SK-N-SH treated with all-trans-retinoic acid at 6 μM for 48 hours (cell line): Measurements from ENCODE around the gene PRDM10.

ENCODE experiments used
- ATAC-seq: fragments of 200-7000 bp; cut with Tn5 transposase; 3 replicates; pipeline ENCODE4 v1.9.1; 2020; ENCODE audit warnings: mild to moderate bottlenecking, moderate library complexity
- ARNTL ChIP-seq: fragments of 450-650 bp; formaldehyde crosslinking; IDR thresholded peaks from 2 replicates; pipeline ENCODE4 v1.5.0; 2020; ENCODE audit warnings: low read depth, mild to moderate bottlenecking, moderate library complexity, borderline replicate concordance
- BACH2 ChIP-seq: fragments of 250-450 bp; sonication (Bioruptor Pico); IDR thresholded peaks from 2 replicates; pipeline ENCODE4 v1.9.0; 2021; ENCODE audit warnings: mild to moderate bottlenecking, borderline replicate concordance
- CSDC2 ChIP-seq: fragments of 250-450 bp; sonication (Bioruptor Pico); IDR thresholded peaks from 2 replicates; pipeline ENCODE4 v1.5.0; 2020; ENCODE audit warnings: mild to moderate bottlenecking, moderate library complexity
- ESRRG ChIP-seq: fragments of 250-450 bp; sonication (Bioruptor Pico); IDR thresholded peaks from 2 replicates; pipeline ENCODE4 v1.6.1; 2021; ENCODE audit warnings: mild to moderate bottlenecking
- GLIS3 ChIP-seq: fragments of 250-450 bp; sonication (Bioruptor Pico); IDR thresholded peaks from 2 replicates; pipeline ENCODE4 v1.5.0; 2020; ENCODE audit warnings: mild to moderate bottlenecking, moderate library complexity
- ISL1 ChIP-seq: fragments of 250-450 bp; sonication (Bioruptor Pico); IDR thresholded peaks from 2 replicates; pipeline ENCODE4 v2.1.2; 2022; ENCODE audit warnings: mild to moderate bottlenecking, moderate library complexity
- OSR1 ChIP-seq: fragments of 250-450 bp; sonication (Bioruptor Pico); IDR thresholded peaks from 2 replicates; pipeline ENCODE4 v1.8.0; 2022; ENCODE audit warnings: moderate library complexity, mild to moderate bottlenecking, inconsistent platforms
- PPARA ChIP-seq: fragments of 250-450 bp; sonication (Bioruptor Pico); IDR thresholded peaks from 2 replicates; pipeline ENCODE4 v1.5.0; 2020; ENCODE audit warnings: mild to moderate bottlenecking, borderline replicate concordance
- RARB ChIP-seq: fragments of 250-450 bp; sonication (Bioruptor Pico); IDR thresholded peaks from 2 replicates; pipeline ENCODE4 v1.8.0; 2021; ENCODE audit warnings: mild to moderate bottlenecking, moderate library complexity
- TCF4 ChIP-seq: fragments of 250-450 bp; sonication (Bioruptor Pico); IDR thresholded peaks from 2 replicates; pipeline ENCODE4 v1.8.0; 2021; ENCODE audit warnings: mild to moderate bottlenecking, moderate library complexity, borderline replicate concordance
- TOX ChIP-seq: fragments of 250-450 bp; sonication (Bioruptor Pico); IDR thresholded peaks from 2 replicates; pipeline ENCODE4 v1.8.0; 2021; ENCODE audit warnings: mild to moderate bottlenecking, moderate library complexity, borderline replicate concordance
- ZC3H10 ChIP-seq: fragments of 250-450 bp; sonication (Bioruptor Pico); IDR thresholded peaks from 2 replicates; pipeline ENCODE4 v1.5.1; 2021; ENCODE audit warnings: mild to moderate bottlenecking, moderate library complexity
- ZFP3 ChIP-seq: fragments of 250-450 bp; sonication (Bioruptor Pico); IDR thresholded peaks from 2 replicates; pipeline ENCODE4 v1.5.0; 2020; ENCODE audit warnings: mild to moderate bottlenecking, moderate library complexity
- ZFP30 ChIP-seq: fragments of 450-650 bp; formaldehyde crosslinking; IDR thresholded peaks from 2 replicates; pipeline ENCODE4 v1.5.0; 2022; ENCODE audit warnings: mild to moderate bottlenecking, moderate library complexity
- ZNF565 ChIP-seq: fragments of 450-650 bp; formaldehyde crosslinking; conservative IDR thresholded peaks from 2 replicates; pipeline ENCODE4 v1.5.0; 2020; ENCODE audit warnings: low read depth, mild to moderate bottlenecking, moderate library complexity
- ZNF70 ChIP-seq: fragments of 450-650 bp; formaldehyde crosslinking; IDR thresholded peaks from 2 replicates; pipeline ENCODE4 v1.5.0; 2020; ENCODE audit warnings: mild to moderate bottlenecking, moderate library complexity
- ZNF8 ChIP-seq: fragments of 450-650 bp; formaldehyde crosslinking; IDR thresholded peaks from 2 replicates; pipeline ENCODE4 v1.5.0; 2020; ENCODE audit warnings: mild to moderate bottlenecking, moderate library complexity
- TF ChIP-seq, protein P1 (sequence below): fragments of 250-450 bp; sonication (Bioruptor Pico); IDR thresholded peaks from 2 replicates; pipeline ENCODE4 v1.5.1; 2020; ENCODE audit warnings: low read depth, mild to moderate bottlenecking, moderate library complexity
- TF ChIP-seq, protein P2 (sequence below): fragments of 250-450 bp; sonication (Bioruptor Pico); IDR thresholded peaks from 2 replicates; pipeline ENCODE4 v1.8.0; 2020; ENCODE audit warnings: mild to moderate bottlenecking, moderate library complexity, borderline replicate concordance
- TF ChIP-seq, protein P3 (sequence below): fragments of 250-450 bp; sonication (Bioruptor Pico); IDR thresholded peaks from 2 replicates; pipeline ENCODE4 v1.5.0; 2020; ENCODE audit warnings: mild to moderate bottlenecking, moderate library complexity
- TF ChIP-seq, protein P4 (sequence below): fragments of 250-450 bp; sonication (Bioruptor Pico); IDR thresholded peaks from 2 replicates; pipeline ENCODE4 v1.5.1; 2021; ENCODE audit warnings: mild to moderate bottlenecking, moderate library complexity

Gene PRDM10

DNA sequence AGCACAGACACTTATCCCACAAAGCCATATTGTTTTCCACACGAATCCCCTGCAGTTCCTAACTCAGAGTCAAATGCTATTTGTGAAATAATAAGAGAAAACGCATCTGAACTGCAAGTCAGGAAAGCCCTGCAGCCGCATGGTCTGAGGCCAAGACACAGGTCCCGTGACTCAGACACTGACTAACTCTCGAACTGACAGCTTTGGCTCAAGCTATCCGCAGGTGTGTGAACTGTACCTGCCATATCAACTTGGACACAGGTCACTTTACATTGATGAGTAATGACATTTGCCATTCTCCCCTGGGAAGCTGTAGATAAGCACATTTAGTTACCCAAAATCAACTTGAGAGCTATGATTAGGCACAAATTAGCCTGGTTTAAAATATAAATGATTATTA is 72.3 kb downstream of the PRDM10 start:
- ATAC-seq = no peak

DNA sequence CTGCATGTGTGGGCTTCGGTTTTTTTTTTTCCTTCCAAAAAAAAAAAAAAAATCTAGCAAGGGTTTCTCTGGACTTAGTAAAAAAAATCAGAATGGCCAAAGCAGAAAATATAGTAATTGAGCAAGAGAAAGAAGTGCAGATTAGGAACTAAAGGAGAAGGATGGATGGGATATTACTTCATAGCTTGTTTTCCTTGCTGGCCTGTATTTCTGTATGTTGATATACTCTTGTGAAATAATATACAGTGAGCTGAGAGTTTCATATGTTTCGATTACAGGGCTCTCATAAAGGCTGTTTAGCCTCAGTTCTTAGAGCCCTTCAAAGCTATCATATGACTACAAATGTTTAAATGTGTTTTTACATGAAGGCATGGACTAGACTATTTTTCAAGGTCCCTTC is 72.9 kb downstream of the PRDM10 start:
- TF ChIP-seq ZC3H10 = no peak
- TF ChIP-seq, protein P1, sequence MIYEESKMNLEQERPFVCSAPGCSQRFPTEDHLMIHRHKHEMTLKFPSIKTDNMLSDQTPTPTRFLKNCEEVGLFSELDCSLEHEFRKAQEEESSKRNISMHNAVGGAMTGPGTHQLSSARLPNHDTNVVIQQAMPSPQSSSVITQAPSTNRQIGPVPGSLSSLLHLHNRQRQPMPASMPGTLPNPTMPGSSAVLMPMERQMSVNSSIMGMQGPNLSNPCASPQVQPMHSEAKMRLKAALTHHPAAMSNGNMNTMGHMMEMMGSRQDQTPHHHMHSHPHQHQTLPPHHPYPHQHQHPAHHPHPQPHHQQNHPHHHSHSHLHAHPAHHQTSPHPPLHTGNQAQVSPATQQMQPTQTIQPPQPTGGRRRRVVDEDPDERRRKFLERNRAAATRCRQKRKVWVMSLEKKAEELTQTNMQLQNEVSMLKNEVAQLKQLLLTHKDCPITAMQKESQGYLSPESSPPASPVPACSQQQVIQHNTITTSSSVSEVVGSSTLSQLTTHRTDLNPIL (CRISPR knock-in tag) = no peak
- TF ChIP-seq OSR1 (CRISPR knock-in tag) = no peak
- no peak for TF ChIP-seq RARB (CRISPR knock-in tag)
- TF ChIP-seq ESRRG (CRISPR knock-in tag) = no peak
- TF ChIP-seq, protein P2, sequence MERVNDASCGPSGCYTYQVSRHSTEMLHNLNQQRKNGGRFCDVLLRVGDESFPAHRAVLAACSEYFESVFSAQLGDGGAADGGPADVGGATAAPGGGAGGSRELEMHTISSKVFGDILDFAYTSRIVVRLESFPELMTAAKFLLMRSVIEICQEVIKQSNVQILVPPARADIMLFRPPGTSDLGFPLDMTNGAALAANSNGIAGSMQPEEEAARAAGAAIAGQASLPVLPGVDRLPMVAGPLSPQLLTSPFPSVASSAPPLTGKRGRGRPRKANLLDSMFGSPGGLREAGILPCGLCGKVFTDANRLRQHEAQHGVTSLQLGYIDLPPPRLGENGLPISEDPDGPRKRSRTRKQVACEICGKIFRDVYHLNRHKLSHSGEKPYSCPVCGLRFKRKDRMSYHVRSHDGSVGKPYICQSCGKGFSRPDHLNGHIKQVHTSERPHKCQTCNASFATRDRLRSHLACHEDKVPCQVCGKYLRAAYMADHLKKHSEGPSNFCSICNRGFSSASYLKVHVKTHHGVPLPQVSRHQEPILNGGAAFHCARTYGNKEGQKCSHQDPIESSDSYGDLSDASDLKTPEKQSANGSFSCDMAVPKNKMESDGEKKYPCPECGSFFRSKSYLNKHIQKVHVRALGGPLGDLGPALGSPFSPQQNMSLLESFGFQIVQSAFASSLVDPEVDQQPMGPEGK (CRISPR knock-in tag) = no peak
- no peak for TF ChIP-seq ZFP3 (CRISPR knock-in tag)
- TF ChIP-seq TCF4 (CRISPR knock-in tag) = no peak
- no peak for TF ChIP-seq PPARA (CRISPR knock-in tag)
- TF ChIP-seq ZNF70 = no peak
- TF ChIP-seq CSDC2 (CRISPR knock-in tag) = no peak
- no peak for TF ChIP-seq ISL1 (CRISPR knock-in tag)
- TF ChIP-seq ZNF8 = no peak
- no peak for TF ChIP-seq BACH2 (CRISPR knock-in tag)
- no peak for TF ChIP-seq ZFP30 (CRISPR knock-in tag)
- TF ChIP-seq ZNF565 (CRISPR knock-in tag) = no peak
- no peak for ATAC-seq

More for the DNA sequence above, 72.3 kb downstream of the PRDM10 start:
- TF ChIP-seq ZC3H10 = no peak
- no peak for TF ChIP-seq ZFP3 (CRISPR knock-in tag)
- TF ChIP-seq ISL1 (CRISPR knock-in tag) = no peak
- no peak for TF ChIP-seq RARB (CRISPR knock-in tag)
- TF ChIP-seq ARNTL = no peak
- TF ChIP-seq, protein P1 (CRISPR knock-in tag) = no peak
- no peak for TF ChIP-seq ESRRG (CRISPR knock-in tag)
- TF ChIP-seq OSR1 (CRISPR knock-in tag) = no peak
- no peak for TF ChIP-seq ZNF565 (CRISPR knock-in tag)
- TF ChIP-seq, protein P3, sequence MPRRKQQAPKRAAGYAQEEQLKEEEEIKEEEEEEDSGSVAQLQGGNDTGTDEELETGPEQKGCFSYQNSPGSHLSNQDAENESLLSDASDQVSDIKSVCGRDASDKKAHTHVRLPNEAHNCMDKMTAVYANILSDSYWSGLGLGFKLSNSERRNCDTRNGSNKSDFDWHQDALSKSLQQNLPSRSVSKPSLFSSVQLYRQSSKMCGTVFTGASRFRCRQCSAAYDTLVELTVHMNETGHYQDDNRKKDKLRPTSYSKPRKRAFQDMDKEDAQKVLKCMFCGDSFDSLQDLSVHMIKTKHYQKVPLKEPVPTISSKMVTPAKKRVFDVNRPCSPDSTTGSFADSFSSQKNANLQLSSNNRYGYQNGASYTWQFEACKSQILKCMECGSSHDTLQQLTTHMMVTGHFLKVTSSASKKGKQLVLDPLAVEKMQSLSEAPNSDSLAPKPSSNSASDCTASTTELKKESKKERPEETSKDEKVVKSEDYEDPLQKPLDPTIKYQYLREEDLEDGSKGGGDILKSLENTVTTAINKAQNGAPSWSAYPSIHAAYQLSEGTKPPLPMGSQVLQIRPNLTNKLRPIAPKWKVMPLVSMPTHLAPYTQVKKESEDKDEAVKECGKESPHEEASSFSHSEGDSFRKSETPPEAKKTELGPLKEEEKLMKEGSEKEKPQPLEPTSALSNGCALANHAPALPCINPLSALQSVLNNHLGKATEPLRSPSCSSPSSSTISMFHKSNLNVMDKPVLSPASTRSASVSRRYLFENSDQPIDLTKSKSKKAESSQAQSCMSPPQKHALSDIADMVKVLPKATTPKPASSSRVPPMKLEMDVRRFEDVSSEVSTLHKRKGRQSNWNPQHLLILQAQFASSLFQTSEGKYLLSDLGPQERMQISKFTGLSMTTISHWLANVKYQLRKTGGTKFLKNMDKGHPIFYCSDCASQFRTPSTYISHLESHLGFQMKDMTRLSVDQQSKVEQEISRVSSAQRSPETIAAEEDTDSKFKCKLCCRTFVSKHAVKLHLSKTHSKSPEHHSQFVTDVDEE (CRISPR knock-in tag) = no peak
- TF ChIP-seq PPARA (CRISPR knock-in tag) = no peak
- TF ChIP-seq TCF4 (CRISPR knock-in tag) = no peak
- TF ChIP-seq, all 23 proteins: peak for 0

DNA sequence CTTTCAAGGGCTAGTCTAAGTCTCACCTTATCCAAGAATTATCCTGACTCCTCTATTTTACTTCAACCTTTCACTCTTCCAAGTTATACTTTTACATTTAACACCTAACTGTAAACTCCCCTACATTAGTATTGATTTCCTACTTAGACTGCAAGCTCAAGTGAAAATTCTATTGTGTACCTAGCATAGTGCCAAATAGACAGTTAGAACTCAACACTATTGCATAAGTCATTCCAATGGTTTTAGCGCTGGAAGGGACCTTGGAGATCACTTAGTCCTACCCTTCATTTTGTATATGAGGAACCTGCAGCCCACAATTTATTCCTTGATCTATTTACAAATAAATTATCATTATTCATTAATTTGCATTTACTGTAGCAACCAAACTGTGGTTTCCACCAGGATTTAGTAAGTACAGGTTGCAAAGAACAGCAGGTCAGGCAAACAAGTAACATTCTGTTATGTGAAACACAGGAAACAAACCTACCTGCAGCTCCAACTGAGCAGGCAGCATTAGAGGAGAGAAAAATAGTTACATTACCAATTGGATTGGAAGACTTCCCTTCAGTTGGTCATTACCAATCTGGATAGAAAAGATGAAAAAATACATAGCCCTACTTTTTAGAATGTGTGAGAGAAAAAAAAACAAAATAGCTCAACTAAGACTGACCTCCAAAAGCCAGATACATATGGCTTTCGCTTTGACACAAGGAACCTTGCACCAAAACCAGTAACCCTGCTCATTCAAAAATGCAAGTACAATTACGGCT is 73.5 kb downstream of the PRDM10 start:
- TF ChIP-seq ZNF8 (no peak), ZC3H10 (no peak), ZFP30 (CRISPR knock-in tag) (no peak), ESRRG (CRISPR knock-in tag) (no peak), OSR1 (CRISPR knock-in tag) (no peak), RARB (CRISPR knock-in tag) (no peak), GLIS3 (no peak), TCF4 (CRISPR knock-in tag) (no peak), CSDC2 (CRISPR knock-in tag) (no peak), TOX (CRISPR knock-in tag) (no peak), ZNF70 (no peak), PPARA (CRISPR knock-in tag) (no peak), ZFP3 (CRISPR knock-in tag) (no peak), ARNTL (no peak), BACH2 (CRISPR knock-in tag) (no peak)
- TF ChIP-seq, protein P1 (CRISPR knock-in tag) = no peak
- TF ChIP-seq, protein P3 (CRISPR knock-in tag) = no peak
- TF ChIP-seq, protein P4, sequence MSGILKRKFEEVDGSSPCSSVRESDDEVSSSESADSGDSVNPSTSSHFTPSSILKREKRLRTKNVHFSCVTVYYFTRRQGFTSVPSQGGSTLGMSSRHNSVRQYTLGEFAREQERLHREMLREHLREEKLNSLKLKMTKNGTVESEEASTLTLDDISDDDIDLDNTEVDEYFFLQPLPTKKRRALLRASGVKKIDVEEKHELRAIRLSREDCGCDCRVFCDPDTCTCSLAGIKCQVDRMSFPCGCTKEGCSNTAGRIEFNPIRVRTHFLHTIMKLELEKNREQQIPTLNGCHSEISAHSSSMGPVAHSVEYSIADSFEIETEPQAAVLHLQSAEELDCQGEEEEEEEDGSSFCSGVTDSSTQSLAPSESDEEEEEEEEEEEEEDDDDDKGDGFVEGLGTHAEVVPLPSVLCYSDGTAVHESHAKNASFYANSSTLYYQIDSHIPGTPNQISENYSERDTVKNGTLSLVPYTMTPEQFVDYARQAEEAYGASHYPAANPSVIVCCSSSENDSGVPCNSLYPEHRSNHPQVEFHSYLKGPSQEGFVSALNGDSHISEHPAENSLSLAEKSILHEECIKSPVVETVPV (CRISPR knock-in tag) = no peak
- ATAC-seq = no peak
